Stimulated activated CD4-positive, alpha-beta T cell treated with anti-CD3 and anti-CD28 coated beads, Interleukin-12 subunit alpha, Interleukin-12 subunit beta, amount 100 ng/mL, for 48 hours (primary cell): Measurements from ENCODE around the gene HMGN3.
"Not testable (repeated sequence)": the region's sequence is repeated elsewhere in the genome, so short reads cannot be mapped to it uniquely, and the experiment has no call there.

Source experiments
- DNase-seq, 3 donors: peaks; one replicate each; pipeline ENCODE4 v3.0.0-alpha.2; 2020; ENCODE audit warnings: low read depth in 2 of 3, low spot score in 1 of 3

Gene HMGN3

GRCh38 chr6:79234150-79235022 is at the start of gene HMGN3:
TSS of gene HMGN3 (minus strand) at chr6:79234682.
- DNase-seq = peak; percentile 80 to 90 (median 88)

- DNase-seq = no peak
These were observed 46.3 kb upstream of the HMGN3 start for GRCh38 chr6:79280756-79281155.

DNA sequence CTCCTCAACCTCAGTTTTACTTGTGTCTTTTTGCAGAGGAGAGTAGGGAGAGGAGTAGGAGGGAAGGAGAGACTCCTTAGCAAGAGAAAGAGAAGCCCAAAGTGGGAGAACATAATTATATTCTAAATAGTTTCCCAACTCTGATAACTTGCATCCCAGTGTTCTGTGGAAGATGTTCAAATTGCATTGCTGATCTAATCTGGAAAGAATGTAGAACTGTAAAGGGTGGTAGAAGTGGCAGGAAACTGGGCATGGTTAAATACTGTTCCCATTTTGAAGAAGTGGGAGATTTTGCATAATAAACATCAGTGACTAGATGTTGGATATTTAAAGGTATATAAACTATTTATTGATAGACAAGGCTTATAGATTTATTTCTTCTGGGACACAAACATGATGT is 42.6 kb upstream of the HMGN3 start:
- no peak for DNase-seq

GRCh38 chr6:79269877-79270276 is 35.4 kb upstream of the HMGN3 start:
- no peak for DNase-seq

- no peak for DNase-seq
These were observed 32.6 kb upstream of the HMGN3 start for GRCh38 chr6:79267128-79267527.

GRCh38 chr6:79266051-79266450 is 31.6 kb upstream of the HMGN3 start:
- DNase-seq = no peak

DNA sequence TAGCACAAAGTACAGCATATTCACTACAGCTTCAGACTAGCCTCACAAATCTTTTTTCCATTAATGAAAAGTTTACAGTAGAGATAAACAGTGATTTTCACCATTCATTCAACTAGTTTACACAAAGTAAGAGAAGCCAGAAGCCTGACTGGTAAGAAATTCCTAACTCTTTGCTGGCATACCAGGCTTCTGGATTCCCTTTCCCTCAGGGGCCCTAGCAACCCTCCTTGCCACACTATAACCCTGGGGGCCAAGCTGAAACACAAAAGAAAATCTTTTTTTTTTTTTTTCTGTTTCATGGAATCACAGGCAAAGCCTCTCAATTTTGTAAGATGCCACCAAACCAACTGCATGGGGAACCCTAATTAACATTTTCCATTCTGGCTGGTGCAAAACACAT is 28.9 kb upstream of the HMGN3 start:
- no peak for DNase-seq

DNA sequence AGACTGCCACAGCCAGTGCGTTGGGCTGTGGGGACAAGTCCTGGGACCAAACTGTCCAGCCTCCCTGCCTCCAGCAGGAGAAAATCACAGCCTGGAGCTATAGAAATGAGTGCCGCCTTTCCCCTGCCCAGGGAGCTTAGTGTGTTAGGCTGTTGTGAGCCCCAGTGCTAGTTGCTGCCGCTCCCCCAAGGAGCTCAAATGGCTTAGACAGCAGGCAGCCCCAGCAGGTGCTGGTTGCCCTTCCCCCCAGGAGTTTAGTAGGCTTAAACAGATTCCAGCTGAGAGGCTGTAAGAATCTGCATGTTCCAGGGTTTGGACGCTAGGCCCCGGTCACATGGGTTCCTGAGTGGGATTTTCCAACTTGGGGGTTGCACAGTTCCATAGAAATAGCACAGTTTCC is 27.2 kb upstream of the HMGN3 start:
- no peak for DNase-seq

DNA sequence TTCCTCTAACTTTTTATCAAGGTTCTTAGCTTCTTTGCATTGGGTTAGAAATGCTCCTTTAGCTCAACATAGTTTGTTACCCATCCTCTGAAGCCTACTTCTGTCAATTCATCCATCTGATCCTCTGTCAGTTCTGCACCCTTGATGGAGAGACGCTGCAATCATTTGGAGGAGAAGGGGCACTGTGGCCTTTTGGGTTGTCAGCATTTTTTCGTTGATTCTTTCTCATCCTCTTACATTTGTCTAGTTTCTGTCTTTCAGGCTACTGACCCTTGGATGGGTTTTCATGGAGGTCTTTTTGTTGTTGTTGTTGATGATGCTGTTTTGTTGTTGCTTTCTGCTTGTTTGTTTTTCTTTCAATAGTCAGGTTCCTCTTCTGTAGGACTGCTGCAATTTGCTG is 26.3 kb upstream of the HMGN3 start:
- no peak for DNase-seq

GRCh38 chr6:79257381-79258205 is 23.1 kb upstream of the HMGN3 start:
- no peak for DNase-seq

DNA sequence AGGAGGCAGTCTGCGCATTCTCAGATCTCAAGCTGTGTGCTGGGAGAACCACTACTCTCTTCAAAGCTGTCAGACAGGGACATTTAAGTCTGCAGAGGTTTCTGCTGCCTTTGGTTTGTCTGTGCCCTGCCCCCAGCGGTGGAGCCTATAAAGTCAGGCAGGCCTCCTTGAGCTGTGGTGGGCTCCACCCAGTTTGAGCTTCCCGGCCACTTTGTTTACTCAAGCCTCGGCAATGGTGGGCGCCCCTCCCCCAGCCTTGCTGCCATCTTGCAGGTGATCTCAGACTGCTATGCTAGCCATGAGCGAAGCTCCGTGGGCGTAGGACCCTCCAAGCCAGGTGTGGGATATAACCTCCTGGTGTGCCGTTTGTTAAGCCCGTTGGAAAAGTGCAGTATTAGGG is 22.3 kb upstream of the HMGN3 start:
- DNase-seq = not testable (repeated sequence)

DNA sequence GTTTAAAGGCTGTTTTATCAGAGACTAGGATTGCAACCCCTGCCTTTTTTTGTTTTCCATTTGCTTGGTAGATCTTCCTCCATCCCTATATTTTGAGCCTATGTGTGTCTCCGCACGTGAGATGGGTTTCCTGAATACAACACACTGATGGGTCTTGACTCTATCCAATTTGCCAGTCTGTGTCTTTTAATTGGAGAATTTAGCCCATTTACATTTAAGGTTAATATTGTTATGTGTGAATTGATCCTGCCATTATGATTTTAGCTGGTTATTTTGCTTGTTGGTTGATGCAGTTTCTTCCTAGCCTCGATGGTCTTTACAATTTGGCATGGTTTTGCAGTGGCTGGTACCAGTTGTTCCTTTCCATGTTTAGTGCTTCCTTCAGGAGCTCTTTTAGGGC is 20.6 kb upstream of the HMGN3 start:
- not testable (repeated sequence) for DNase-seq

DNA sequence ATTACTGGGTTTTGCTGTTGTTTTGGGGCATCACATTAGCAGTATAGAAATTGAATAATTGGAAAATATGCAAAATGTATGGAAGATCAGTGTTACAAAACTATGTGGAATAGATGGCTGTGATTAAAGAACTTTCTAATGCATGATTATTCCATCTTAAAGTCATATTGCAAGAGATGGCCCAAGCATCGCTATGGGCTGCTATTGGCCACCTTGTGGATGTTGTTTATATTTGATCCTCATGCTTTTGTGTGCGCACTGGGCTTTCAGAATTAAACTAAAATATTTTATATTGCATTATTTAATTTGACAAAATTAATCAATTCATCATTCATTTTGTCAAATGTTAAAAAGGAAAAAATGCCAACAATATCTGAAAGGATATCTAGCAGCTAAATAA is 16.1 kb upstream of the HMGN3 start:
- no peak for DNase-seq

- no peak for DNase-seq
These were observed 15.6 kb upstream of the HMGN3 start for GRCh38 chr6:79250107-79250514.

DNA sequence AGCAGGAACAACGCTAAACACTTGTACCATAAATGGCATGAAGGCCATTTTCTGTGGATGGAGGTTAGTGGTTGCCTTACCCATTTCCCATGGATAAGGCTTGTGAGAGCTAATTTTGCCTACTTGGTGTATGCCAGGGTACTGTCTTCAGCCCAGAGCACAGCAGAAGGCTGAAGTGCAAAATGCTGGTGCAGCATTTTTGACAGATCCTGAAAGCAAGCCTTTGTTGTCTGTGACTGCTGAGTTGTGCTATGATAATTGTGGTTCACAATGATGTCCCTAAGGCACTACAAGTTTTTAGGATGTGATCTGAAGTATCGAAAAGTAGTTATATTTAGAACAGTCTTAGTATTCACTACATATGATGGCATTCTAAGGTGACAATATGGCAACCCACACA is 14.7 kb upstream of the HMGN3 start:
- DNase-seq = no peak

GRCh38 chr6:79246891-79247290 is 12.4 kb upstream of the HMGN3 start:
- DNase-seq = no peak

DNA sequence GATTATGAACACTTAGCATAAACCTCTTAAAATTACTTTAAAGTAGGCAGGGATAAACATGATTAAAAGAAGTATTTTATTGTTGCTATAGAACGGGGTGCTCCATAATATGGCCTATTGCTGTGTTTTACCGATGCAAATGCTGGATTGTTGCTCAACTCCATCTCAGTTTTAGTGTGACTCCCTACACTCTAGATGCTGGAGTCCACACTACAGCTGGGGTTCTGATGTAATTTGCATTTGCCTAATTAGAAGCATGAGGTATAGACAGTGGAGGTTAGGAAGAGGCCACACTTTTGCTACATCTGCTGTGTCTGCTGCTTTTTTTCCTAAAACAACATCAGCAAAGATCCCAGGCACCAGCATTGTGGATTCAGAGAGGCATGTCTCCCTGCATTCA is 6.7 kb upstream of the HMGN3 start:
- no peak for DNase-seq

DNA sequence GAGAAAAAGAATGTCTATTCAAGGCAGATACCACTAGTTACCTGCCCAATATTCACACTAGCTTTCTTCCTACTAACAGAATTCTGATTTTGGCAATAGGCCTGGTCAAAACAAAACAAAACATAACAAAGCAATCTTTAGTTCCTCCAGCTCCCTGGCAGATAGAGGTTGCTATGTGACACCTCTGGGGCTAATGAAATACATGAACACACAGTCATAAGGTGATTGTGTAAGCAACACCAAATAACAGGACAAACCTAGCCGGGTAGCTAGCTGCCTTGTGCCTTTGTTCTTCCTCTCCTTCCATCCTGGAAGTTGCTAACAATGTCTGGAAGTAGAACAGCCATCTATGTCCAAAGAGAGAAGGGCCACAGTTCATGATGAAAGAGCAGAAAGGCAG is 6.0 kb upstream of the HMGN3 start:
- no peak for DNase-seq

GRCh38 chr6:79239536-79240168 is 5.2 kb upstream of the HMGN3 start:
- DNase-seq = no peak

DNA sequence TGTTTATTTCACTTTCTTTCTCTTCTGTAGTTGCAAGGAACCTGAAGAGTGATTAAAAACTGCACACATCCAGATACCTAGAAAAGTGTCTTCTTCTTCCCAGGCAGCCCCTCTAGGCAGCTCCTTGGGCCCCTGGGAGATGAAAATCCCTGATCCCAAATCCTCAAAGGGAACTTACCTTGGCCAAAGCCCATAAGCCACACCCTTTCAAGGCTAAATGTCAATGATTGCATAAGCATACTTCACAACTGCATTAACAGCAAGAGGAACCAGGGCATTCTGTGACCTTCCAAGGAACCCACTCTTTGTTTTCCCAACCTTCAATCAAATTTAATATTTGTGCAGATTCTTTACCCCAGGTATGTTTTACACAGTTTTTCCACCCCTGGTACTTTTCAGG is 4.4 kb upstream of the HMGN3 start:
- DNase-seq = no peak

DNA sequence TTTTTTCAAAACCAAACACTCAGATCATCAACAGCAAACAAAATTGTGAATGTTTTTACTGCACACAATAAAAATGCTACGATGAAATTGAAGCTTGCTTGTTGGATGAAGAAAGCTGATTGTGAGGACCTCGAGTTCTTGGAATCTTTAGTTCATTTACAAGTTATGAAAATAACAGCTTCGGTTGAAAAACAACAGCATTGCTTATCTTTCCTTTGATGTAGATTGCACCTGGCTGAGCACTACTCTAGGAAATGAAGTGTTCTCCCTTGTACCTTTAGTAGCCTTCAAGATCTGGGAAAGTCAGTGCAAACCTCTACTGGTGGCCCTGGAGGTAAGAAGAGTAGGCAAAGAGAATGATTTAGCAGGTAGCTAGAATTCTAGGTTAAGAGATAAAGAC is 2.2 kb upstream of the HMGN3 start:
- no peak for DNase-seq

DNA sequence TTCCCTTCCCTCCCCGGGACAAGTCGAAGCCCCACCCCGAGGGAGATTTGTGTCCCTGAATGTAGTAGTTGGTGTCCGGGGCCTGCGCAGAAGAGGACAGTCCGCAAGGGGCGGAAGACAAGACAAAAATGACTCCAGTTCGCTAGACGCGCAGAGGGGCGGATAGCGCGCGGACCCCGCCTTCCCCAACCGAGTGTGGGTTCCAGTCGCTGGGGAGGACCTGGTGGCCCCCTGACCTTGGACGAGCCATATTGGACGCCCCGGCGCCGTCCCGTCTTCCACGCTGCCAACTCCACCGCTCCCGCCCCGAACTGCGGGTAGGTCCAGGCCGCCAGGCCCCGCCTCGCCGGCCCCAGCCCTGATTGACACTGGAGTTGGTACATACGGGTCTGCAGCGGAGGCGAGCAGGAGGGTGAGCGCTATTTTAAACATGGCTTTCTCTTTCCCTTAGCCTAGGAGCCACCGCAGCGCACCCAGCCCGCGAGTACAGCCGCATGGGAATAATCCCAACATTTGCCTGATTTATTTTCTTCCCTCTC is 802 bp downstream of the HMGN3 start:
- DNase-seq = peak; percentile 46 to 62 (median 51)
